RCC 7860 (cell line): ENCODE results near the gene C18orf63.

Experiments
- DNase-seq: peaks from one replicate; pipeline ENCODE4 v3.0.0-alpha.2; 2015; ENCODE audit warnings: low spot score
- FAIRE-seq: peaks from 2 replicates; lab custom pipeline; 2012; peaks lifted over from hg19 to GRCh38; lab: Jason Lieb, UNC

C18orf63 gene

GRCh38 chr18:74400813-74401212, 85.2 kb downstream of the C18orf63 start:
- DNase-seq = no peak
- no peak for FAIRE-seq

GRCh38 chr18:74402806-74403433, 87.3 kb downstream of the C18orf63 start:
- no peak for DNase-seq
- no peak for FAIRE-seq

- no peak for FAIRE-seq
- DNase-seq = no peak
Measured at GRCh38 chr18:74407888-74408287, 92.2 kb downstream of the C18orf63 start.
